CD4-positive, alpha-beta T cell (primary cell): Measurements from ENCODE around the gene SLAMF9. TPM values are rescaled to one million over a fixed set of nuclear protein-coding genes. Genes with fewer than 3 reads are reported as not detected.

Source experiments
- ATAC-seq: fragments of 200-7000 bp; cut with Tn5 transposase; one replicate; pipeline ENCODE4 v1.10.0; 2022; ENCODE audit warnings: mild to moderate bottlenecking; ENCODE audit not compliant: poor library complexity
- CTCF ChIA-PET: fragments of 350-600 bp; sonication (Branson Sonifier 250); formaldehyde crosslinking; loops from one replicate; lab custom pipeline; 2021; ENCODE audit warnings: antibody characterized with exemption, inconsistent platforms; lab: Charles Lee
- POLR2A ChIA-PET: fragments of 350-600 bp; sonication (Branson Sonifier 250); formaldehyde crosslinking; loops from one replicate; lab custom pipeline; 2021; ENCODE audit warnings: antibody characterized with exemption, inconsistent platforms; lab: Charles Lee
- DNase-seq, 14 experiments: peaks; one replicate each; pipeline ENCODE4 v3.0.0-alpha.2; 2013 to 2020; ENCODE audit warnings: mixed read lengths in 2 of 14
- H3K27ac ChIP-seq, 2 donors: one replicate each; pipeline versions ENCODE4 v1.5.1 to v1.7.0; 2013; ENCODE audit warnings: low read length in 2 of 2, low read depth in 1 of 2, mild to moderate bottlenecking in 1 of 2
- H3K27me3 ChIP-seq, 2 experiments: 1 replicate in 1 of 2; 2 replicates in 1 of 2; pipeline versions ENCODE4 v1.6.1 to v1.7.0; 2013; ENCODE audit warnings: low read length in 2 of 2, control low read depth in 1 of 2, mild to moderate bottlenecking in 1 of 2, moderate library complexity in 1 of 2; ENCODE audit not compliant: insufficient read depth in 2 of 2, control insufficient read depth in 1 of 2
- H3K36me3 ChIP-seq: one replicate; pipeline ENCODE4 v1.6.1; 2013; ENCODE audit warnings: low read length, control low read depth; ENCODE audit not compliant: insufficient read depth
- H3K4me1 ChIP-seq: one replicate; pipeline ENCODE4 v1.6.1; 2013; ENCODE audit warnings: low read length, control low read depth; ENCODE audit not compliant: insufficient read depth
- H3K4me3 ChIP-seq: one replicate; pipeline ENCODE4 v1.5.1; 2013; ENCODE audit warnings: mild to moderate bottlenecking, low read length, moderate library complexity
- H3K9me3 ChIP-seq, 2 experiments: 1 replicate in 1 of 2; 2 replicates in 1 of 2; pipeline versions ENCODE4 v1.6.1 to v1.7.0; 2013; ENCODE audit warnings: low read length in 2 of 2, mild to moderate bottlenecking in 2 of 2, control low read depth in 1 of 2, moderate library complexity in 1 of 2; ENCODE audit not compliant: control insufficient read depth in 1 of 2, insufficient read depth in 1 of 2
- H3K27ac Mint-ChIP-seq: one replicate; pipeline ENCODE4 v1.8.0; 2020; ENCODE audit warnings: mixed read lengths
- H3K27me3 Mint-ChIP-seq: one replicate; pipeline ENCODE4 v1.8.0; 2021; ENCODE audit warnings: mixed read lengths
- H3K36me3 Mint-ChIP-seq: one replicate; pipeline ENCODE4 v1.8.0; 2021; ENCODE audit warnings: low read depth, mixed read lengths
- H3K4me1 Mint-ChIP-seq: one replicate; pipeline ENCODE4 v1.8.0; 2021; ENCODE audit warnings: low read depth, mixed read lengths
- H3K4me3 Mint-ChIP-seq: one replicate; pipeline ENCODE4 v1.8.0; 2020; ENCODE audit warnings: mild to moderate bottlenecking, mixed read lengths
- H3K9me3 Mint-ChIP-seq: one replicate; pipeline ENCODE4 v1.8.0; 2020; ENCODE audit warnings: mixed read lengths
- CTCF ChIP-seq: fragments of 200-600 bp; IDR thresholded peaks from one replicate; pipeline ENCODE4 v1.8.0; 2022; ENCODE audit warnings: antibody characterized with exemption, mild to moderate bottlenecking
- intact Hi-C, 2 experiments: fragments of 100-400 bp; cut with DNase I in 1 of 2; cut with micrococcal nuclease in 1 of 2; formaldehyde crosslinking; loops; one replicate each; pipeline versions ENCODE4 v1.15.1 to v1.9.0; 2023 to 2025; cut with DNase I, micrococcal nuclease
- total RNA-seq, 174 experiments: library from RNA in 2 of 174; stranded (reverse) in 2 of 174; gene quantifications; one replicate each; pipeline ENCODE4 v1.2.3 and lab custom pipeline; 2021 to 2026

SLAMF9 gene
- total RNA-seq, 2 experiments from 2014 or later = not detected

GRCh38 chr1:159962176-159962575 lies 8.1 kb upstream of the SLAMF9 start:
- Histone ChIP-seq H3K36me3 (no peaks in the 10 kb centered on the region), H3K4me3 (no peak overlapping the region), H3K27me3 (peaks cover 0 to 4% of the 10 kb centered on the region in 2 experiments), H3K4me1 (no peaks in the 10 kb centered on the region), H3K9me3 (no peaks in the 10 kb centered on the region), H3K27ac (no peak overlapping the region)
- no peak overlapping the region for H3K27ac Mint-ChIP-seq
- no peaks in the 10 kb centered on the region for H3K4me1 Mint-ChIP-seq
- no peaks in the 10 kb centered on the region for H3K36me3 Mint-ChIP-seq
- DNase-seq (no peak), ATAC-seq (no peak)
- H3K27me3 Mint-ChIP-seq = peaks cover 15% of the 10 kb centered on the region
- H3K9me3 Mint-ChIP-seq = no peaks in the 10 kb centered on the region
- TF ChIP-seq CTCF = no peak
- ChIA-PET CTCF (no interaction called here), POLR2A (no interaction called here)
- H3K4me3 Mint-ChIP-seq = no peak overlapping the region
- intact Hi-C loops = no loop called here

- H3K27ac Mint-ChIP-seq = no peak overlapping the region
- H3K4me1 Mint-ChIP-seq = no peaks in the 10 kb centered on the region
- intact Hi-C loops = no loop called here
- H3K4me3 Mint-ChIP-seq = no peak overlapping the region
- no peaks in the 10 kb centered on the region for H3K9me3 ChIP-seq
- no peak overlapping the region for H3K27ac ChIP-seq
- H3K9me3 Mint-ChIP-seq = no peaks in the 10 kb centered on the region
- H3K36me3 ChIP-seq = no peaks in the 10 kb centered on the region
- TF ChIP-seq CTCF = no peak
- DNase-seq (no peak), ATAC-seq (no peak)
- ChIA-PET CTCF (no interaction called here), POLR2A (no interaction called here)
- no peaks in the 10 kb centered on the region for H3K4me1 ChIP-seq
- peaks cover 15% of the 10 kb centered on the region for H3K27me3 Mint-ChIP-seq
- H3K36me3 Mint-ChIP-seq = no peaks in the 10 kb centered on the region
- H3K27me3 ChIP-seq = peaks cover 0 to 4% of the 10 kb centered on the region in 2 experiments
- no peak overlapping the region for H3K4me3 ChIP-seq
These were observed 7.6 kb upstream of the SLAMF9 start for GRCh38 chr1:159961636-159962035.

- peaks cover 0 to 4% of the 10 kb centered on the region in 2 experiments for H3K27me3 ChIP-seq
- Mint-ChIP-seq H3K4me1 (no peaks in the 10 kb centered on the region), H3K9me3 (no peaks in the 10 kb centered on the region), H3K27me3 (peaks cover 9% of the 10 kb centered on the region), H3K36me3 (no peaks in the 10 kb centered on the region), H3K4me3 (no peak overlapping the region), H3K27ac (no peak overlapping the region)
- H3K4me3 ChIP-seq = no peak overlapping the region
- no peaks in the 10 kb centered on the region for H3K4me1 ChIP-seq
- TF ChIP-seq CTCF = no peak
- ATAC-seq (no peak), DNase-seq (no peak)
- no peak overlapping the region for H3K27ac ChIP-seq
- ChIA-PET POLR2A (no interaction called here), CTCF (no interaction called here)
- H3K9me3 ChIP-seq = no peaks in the 10 kb centered on the region
- H3K36me3 ChIP-seq = no peaks in the 10 kb centered on the region
- intact Hi-C loops = no loop called here
These were observed 6.8 kb upstream of the SLAMF9 start for GRCh38 chr1:159960721-159961381.
